Neural progenitor cell (in vitro differentiated cells): ENCODE data around the gene GCNT2.

Source experiments
- CTCF ChIP-seq: fragments of 200-600 bp; sonication (generic); IDR thresholded peaks from 2 replicates; pipeline ENCODE4 v1.5.1; 2017; ENCODE audit warnings: antibody characterized with exemption, mild to moderate bottlenecking
- EZH2 ChIP-seq: fragments of 200-600 bp; sonication (generic); IDR thresholded peaks from 2 replicates; pipeline ENCODE4 v1.6.1; 2017; ENCODE audit warnings: antibody characterized with exemption, mild to moderate bottlenecking, moderate library complexity

- TF ChIP-seq CTCF (no peak), EZH2 (no peak)
Observed at GRCh38 chr6:10579803-10580202, 58.7 kb downstream of the GCNT2 start.
